Smooth muscle cell (in vitro differentiated cells): ENCODE measurements around the gene CDSN. TPM values are rescaled to one million over a fixed set of nuclear protein-coding genes. Genes with fewer than 3 reads are reported as not detected.

Experiments
- DNase-seq: peaks from one replicate; lab custom pipeline; 2025; ENCODE audit not compliant: unreplicated experiment; lab: John Stamatoyannopoulos, UW
- H2AFZ ChIP-seq: fragments of 200-600 bp; sonication (generic); 2 replicates; pipeline ENCODE4 v1.6.0; 2016; ENCODE audit warnings: antibody characterized with exemption, low read depth, mild to moderate bottlenecking
- H3F3A ChIP-seq: fragments of 200-600 bp; sonication (generic); 2 replicates; pipeline ENCODE4 v1.6.0; 2017; ENCODE audit warnings: antibody characterized with exemption, low read depth
- H3K27ac ChIP-seq: fragments of 200-600 bp; sonication (generic); 2 replicates; pipeline ENCODE4 v1.5.1; 2016; ENCODE audit warnings: low read depth, mild to moderate bottlenecking
- H3K27me3 ChIP-seq: fragments of 200-600 bp; sonication (generic); 2 replicates; pipeline ENCODE4 v1.6.1; 2016; ENCODE audit warnings: low read depth, mild to moderate bottlenecking
- H3K36me3 ChIP-seq: fragments of 200-600 bp; sonication (generic); 2 replicates; pipeline ENCODE4 v1.5.1; 2016; ENCODE audit warnings: low read depth
- H3K4me1 ChIP-seq: fragments of 200-600 bp; sonication (generic); 2 replicates; pipeline ENCODE4 v1.5.1; 2016; ENCODE audit warnings: low read depth
- H3K4me2 ChIP-seq: fragments of 200-600 bp; sonication (generic); 2 replicates; pipeline ENCODE4 v1.6.0; 2016; ENCODE audit warnings: mild to moderate bottlenecking
- H3K4me3 ChIP-seq: fragments of 200-600 bp; sonication (generic); 2 replicates; pipeline ENCODE4 v1.5.1; 2016; ENCODE audit warnings: mild to moderate bottlenecking
- H3K79me2 ChIP-seq: fragments of 200-600 bp; sonication (generic); 2 replicates; pipeline ENCODE4 v1.6.0; 2016; ENCODE audit warnings: low read depth, mild to moderate bottlenecking
- H3K9ac ChIP-seq: fragments of 200-600 bp; sonication (generic); 2 replicates; pipeline ENCODE4 v1.6.0; 2016; ENCODE audit warnings: low read depth
- H3K9me3 ChIP-seq: fragments of 200-600 bp; sonication (generic); replicated peaks from 2 replicates; pipeline ENCODE4 v1.5.1; 2016; ENCODE audit warnings: low read depth
- H4K20me1 ChIP-seq: fragments of 200-600 bp; sonication (generic); 2 replicates; pipeline ENCODE4 v1.6.0; 2016; ENCODE audit warnings: low read depth
- CTCF ChIP-seq: fragments of 200-600 bp; sonication (generic); IDR thresholded peaks from 2 replicates; pipeline ENCODE4 v1.5.1; 2017; ENCODE audit warnings: borderline replicate concordance, mild to moderate bottlenecking, antibody characterized with exemption; ENCODE audit not compliant: insufficient read depth, poor library complexity, severe bottlenecking
- WGBS: methylation state at CpG from one replicate; pipeline ENCODE4 v1.1.7; 2016; ENCODE audit warnings: low lambda C conversion rate; 5-methylcytosine and 5-hydroxymethylcytosine counted together
- polyA plus RNA-seq: library from polyadenylated mRNA; unstranded; fragments of >200 nt; fragmentation: Nextera tagmentation; extraction: Ambion mirVana; gene quantifications from 2 replicates; pipeline ENCODE4 v1.2.1, GENCODE V29; 2016
- total RNA-seq: library from RNA; depleted of rRNA; stranded (reverse); fragments of >200 nt; gene quantifications from 2 replicates; pipeline ENCODE4 v1.2.3, GENCODE V29; 2014

Gene CDSN
- total and polyA plus RNA-seq, 2 experiments from 2014 or later: 1.2 to 11.6 TPM

- Histone ChIP-seq H3K4me3 (no peak overlapping the region), H3K9ac (no peak overlapping the region), H3K27me3 (no peaks in the 10 kb centered on the region), H3K27ac (no peak overlapping the region), H3K4me2 (no peak overlapping the region), H3K4me1 (peaks cover 8% of the 10 kb centered on the region), H3F3A (no peaks in the 10 kb centered on the region), H2AFZ (no peak overlapping the region), H4K20me1 (no peaks in the 10 kb centered on the region), H3K9me3 (no peaks in the 10 kb centered on the region), H3K36me3 (no peaks in the 10 kb centered on the region), H3K79me2 (no peaks in the 10 kb centered on the region)
- TF ChIP-seq CTCF: no peak
- DNase-seq: no peak
- 89% methylated on average over 13 of the region's 13 CpGs for WGBS
Observed at GRCh38 chr6:31162463-31163165, 42.4 kb upstream of the CDSN start.

- Histone ChIP-seq H4K20me1 (no peaks in the 10 kb centered on the region), H2AFZ (no peak overlapping the region), H3K4me1 (peaks cover 16% of the 10 kb centered on the region), H3K4me2 (no peak overlapping the region), H3K27me3 (no peaks in the 10 kb centered on the region), H3K79me2 (no peaks in the 10 kb centered on the region), H3K4me3 (no peak overlapping the region), H3K27ac (no peak overlapping the region), H3K36me3 (no peaks in the 10 kb centered on the region), H3F3A (no peaks in the 10 kb centered on the region), H3K9ac (no peak overlapping the region), H3K9me3 (no peaks in the 10 kb centered on the region)
- TF ChIP-seq CTCF: no peak
- DNase-seq: no peak
- 90% methylated on average over 19 of the region's 19 CpGs for WGBS
Observed at GRCh38 chr6:31161216-31162126, 41.2 kb upstream of the CDSN start.

- H3K9me3 ChIP-seq: no peaks in the 10 kb centered on the region
- no peak for DNase-seq
- no peak overlapping the region for H3K27ac ChIP-seq
- no peaks in the 10 kb centered on the region for H3K79me2 ChIP-seq
- peak overlapping the region; percentile 94 for H3K4me2 ChIP-seq
- peaks cover 16% of the 10 kb centered on the region for H3K4me1 ChIP-seq
- peak overlapping the region; percentile 97 for H2AFZ ChIP-seq
- no peaks in the 10 kb centered on the region for H3K36me3 ChIP-seq
- no peak for TF ChIP-seq CTCF
- peak overlapping the region; percentile 30 for H3K9ac ChIP-seq
- no peaks in the 10 kb centered on the region for H3K27me3 ChIP-seq
- 14% methylated on average over 33 of the region's 35 CpGs for WGBS
- H4K20me1 ChIP-seq: no peaks in the 10 kb centered on the region
- peak overlapping the region; percentile 79 for H3K4me3 ChIP-seq
- H3F3A ChIP-seq: no peaks in the 10 kb centered on the region
Observed at GRCh38 chr6:31158863-31159855, 38.9 kb upstream of the CDSN start.
